Right atrium auricular region (tissue), 2 donors: ENCODE measurements around the gene MPRIP. TPM values are rescaled to one million over a fixed set of nuclear protein-coding genes. Genes with fewer than 3 reads are reported as not detected.

Experiments
- DNase-seq: peaks from one replicate; pipeline ENCODE4 v3.0.0-alpha.2; 2019; ENCODE audit warnings: low spot score
- H3K27ac ChIP-seq, 2 donors: fragments of 200-600 bp; sonication (generic); 1 replicate in 1 of 2; 2 replicates in 1 of 2; pipeline ENCODE4 v1.5.1; 2016 to 2019
- H3K27me3 ChIP-seq, 2 donors: fragments of 200-600 bp; sonication (generic); one replicate each; pipeline versions ENCODE4 v1.5.1 to v1.6.0; 2017 to 2019
- H3K36me3 ChIP-seq: fragments of 200-600 bp; sonication (generic); one replicate; pipeline ENCODE4 v1.5.1; 2016
- H3K4me1 ChIP-seq, 2 donors: fragments of 200-600 bp; sonication (generic); one replicate each; pipeline versions ENCODE4 v1.5.1 to v1.6.0; 2017 to 2019
- H3K4me3 ChIP-seq, 2 donors: fragments of 200-600 bp; sonication (generic); 1 replicate in 1 of 2; 2 replicates in 1 of 2; pipeline ENCODE4 v1.5.1; 2017 to 2019; ENCODE audit warnings: mild to moderate bottlenecking in 1 of 2, moderate library complexity in 1 of 2
- H3K9me3 ChIP-seq, 2 donors: fragments of 200-600 bp; sonication (generic); one replicate each; pipeline ENCODE4 v1.5.1; 2019
- CTCF ChIP-seq, 2 donors: fragments of 200-600 bp; sonication (generic); IDR thresholded peaks; one replicate each; pipeline ENCODE4 v1.5.1; 2019; ENCODE audit warnings: antibody characterized with exemption in 2 of 2
- total RNA-seq, 2 donors: library from RNA; depleted of rRNA; stranded (reverse); fragments of >200 nt; gene quantifications; one replicate each; pipeline ENCODE4 v1.1.0, GENCODE V29; 2016

MPRIP gene
- total RNA-seq, 2 donors from 2014 or later = 102 to 145 TPM

- no peaks in the 10 kb centered on the region for H3K9me3 ChIP-seq
- no peak for DNase-seq
- no peaks in the 10 kb centered on the region for H3K27me3 ChIP-seq
- H3K36me3 ChIP-seq = no peaks in the 10 kb centered on the region
- H3K4me1 ChIP-seq = peaks cover 2 to 62% of the 10 kb centered on the region in 2 donors
- H3K4me3 ChIP-seq = no peak overlapping the region
- H3K27ac ChIP-seq = no peak overlapping the region
- TF ChIP-seq CTCF (IDR thresholded peaks at IDR 0.05) = no peak
Measured at GRCh38 chr17:17121162-17121561, 78.9 kb downstream of the MPRIP start.

GRCh38 chr17:17122781-17123483 is 80.7 kb downstream of the MPRIP start:
- DNase-seq = no peak
- TF ChIP-seq CTCF (IDR thresholded peaks at IDR 0.05) = no peak

GRCh38 chr17:17124341-17124740 is 82.1 kb downstream of the MPRIP start:
- H3K27ac ChIP-seq = no peak overlapping the region
- TF ChIP-seq CTCF (IDR thresholded peaks at IDR 0.05) = no peak

More at GRCh38 chr17:17122781-17123483, 80.7 kb downstream of the MPRIP start:
- Histone ChIP-seq H3K9me3 (no peaks in the 10 kb centered on the region), H3K36me3 (peaks cover 13% of the 10 kb centered on the region), H3K27me3 (no peaks in the 10 kb centered on the region), H3K4me3 (no peak overlapping the region), H3K4me1 (peaks cover 2 to 64% of the 10 kb centered on the region in 2 donors), H3K27ac (no peak overlapping the region)

GRCh38 chr17:17125136-17126084 is 83.2 kb downstream of the MPRIP start:
- Histone ChIP-seq H3K4me1 (peaks cover 2 to 49% of the 10 kb centered on the region in 2 donors), H3K4me3 (no peak overlapping the region), H3K9me3 (no peaks in the 10 kb centered on the region), H3K27me3 (no peaks in the 10 kb centered on the region), H3K36me3 (peaks cover 35% of the 10 kb centered on the region), H3K27ac (no peak overlapping the region)
- no peak for DNase-seq
- no peak for TF ChIP-seq CTCF (IDR thresholded peaks at IDR 0.05)

More at GRCh38 chr17:17124341-17124740, 82.1 kb downstream of the MPRIP start:
- Histone ChIP-seq H3K4me3 (no peak overlapping the region), H3K9me3 (no peaks in the 10 kb centered on the region), H3K4me1 (peaks cover 2 to 59% of the 10 kb centered on the region in 2 donors), H3K36me3 (peaks cover 27% of the 10 kb centered on the region), H3K27me3 (no peaks in the 10 kb centered on the region)
- no peak for DNase-seq

GRCh38 chr17:17126131-17127110 is 84.2 kb downstream of the MPRIP start:
- no peak for DNase-seq
- peaks cover 0 to 39% of the 10 kb centered on the region in 2 donors for H3K4me1 ChIP-seq
- no peak overlapping the region for H3K27ac ChIP-seq
- no peaks in the 10 kb centered on the region for H3K9me3 ChIP-seq
- peaks cover 44% of the 10 kb centered on the region for H3K36me3 ChIP-seq
- no peak overlapping the region for H3K4me3 ChIP-seq
- TF ChIP-seq CTCF (IDR thresholded peaks at IDR 0.05) = no peak
- H3K27me3 ChIP-seq = no peaks in the 10 kb centered on the region
